Anterior cingulate cortex (tissue), 58 donors: ENCODE data around the gene SLAMF8.

Experiments used
- DNase-seq, 58 donors: peaks; one replicate each; lab custom pipeline; 2025; lab: John Stamatoyannopoulos, UW

Gene SLAMF8

GRCh38 chr1:159868766-159869165 is 42.1 kb downstream of the SLAMF8 start:
- no peak for DNase-seq

- DNase-seq: no peak
Observed at GRCh38 chr1:159869173-159869572, 42.5 kb downstream of the SLAMF8 start.

GRCh38 chr1:159869607-159870006 is 42.9 kb downstream of the SLAMF8 start:
- DNase-seq: no peak

- DNase-seq: no peak
Observed at GRCh38 chr1:159870704-159871103, 44.0 kb downstream of the SLAMF8 start.

- no peak for DNase-seq
Observed at GRCh38 chr1:159872891-159873290, 46.2 kb downstream of the SLAMF8 start.

- DNase-seq: no peak
Observed at GRCh38 chr1:159873530-159874143, 47.0 kb downstream of the SLAMF8 start.

GRCh38 chr1:159877695-159878444 is 51.2 kb downstream of the SLAMF8 start:
- DNase-seq: no peak

- peak in 2 of 58 donors; percentile 13 for DNase-seq
Observed at GRCh38 chr1:159879136-159879535, 52.5 kb downstream of the SLAMF8 start.

- no peak for DNase-seq
Observed at GRCh38 chr1:159879977-159880376, 53.3 kb downstream of the SLAMF8 start.

GRCh38 chr1:159880430-159880829 is 53.8 kb downstream of the SLAMF8 start:
- no peak for DNase-seq

- peak in 3 of 58 donors; percentile 3 to 69 (median 14) for DNase-seq
Observed at GRCh38 chr1:159881622-159882526, 55.2 kb downstream of the SLAMF8 start.

- no peak for DNase-seq
Observed at GRCh38 chr1:159882527-159882862, 55.8 kb downstream of the SLAMF8 start.

GRCh38 chr1:159883134-159883533 is 56.5 kb downstream of the SLAMF8 start:
- DNase-seq: no peak

GRCh38 chr1:159884296-159884695 is 57.6 kb downstream of the SLAMF8 start:
- DNase-seq: no peak
